HEK293 (cell line): ENCODE measurements around the gene TNFSF11.

ENCODE experiments used
- CTCF ChIP-seq: fragments of 450-650 bp; formaldehyde crosslinking; IDR thresholded peaks from 2 replicates; pipeline ENCODE4 v1.5.1; 2016; ENCODE audit warnings: missing biosample characterization, missing genetic modification characterization
- ZNF837 ChIP-seq: fragments of 450-650 bp; formaldehyde crosslinking; IDR thresholded peaks from 2 replicates; pipeline ENCODE4 v1.5.1; 2016; ENCODE audit warnings: missing biosample characterization, missing genetic modification characterization
- ZNF843 ChIP-seq: fragments of 450-650 bp; formaldehyde crosslinking; IDR thresholded peaks from 2 replicates; pipeline ENCODE4 v1.5.1; 2016; ENCODE audit warnings: missing biosample characterization, missing genetic modification characterization

DNA sequence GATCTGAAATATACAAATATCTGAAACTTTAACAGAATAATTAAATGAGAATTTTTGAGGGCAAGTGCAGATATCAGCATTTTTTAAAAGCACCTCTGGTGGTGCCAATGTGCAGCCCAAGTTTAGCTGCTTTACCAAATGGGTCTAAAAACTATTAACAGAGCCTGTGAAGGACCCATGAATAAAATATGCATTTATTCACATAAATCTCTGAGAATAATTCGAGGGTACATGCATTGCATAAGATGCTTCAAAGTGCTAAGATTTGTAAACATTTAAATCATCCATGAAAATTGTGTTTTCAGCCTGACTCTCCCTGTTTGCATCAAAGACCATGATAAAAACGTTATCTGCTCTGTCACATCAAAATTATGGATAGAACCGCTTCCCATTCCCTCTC is 47.1 kb upstream of the TNFSF11 start:
- no peak for TF ChIP-seq ZNF843 (tag by site-specific recombination)
- TF ChIP-seq CTCF: no peak
- TF ChIP-seq ZNF837 (tag by site-specific recombination): no peak
